GM15510 (cell line): ENCODE data around the gene BNIP5.

Experiments
- POLR2A ChIP-seq: IDR thresholded peaks from 3 replicates; pipeline ENCODE4 v1.6.1; 2011; ENCODE audit warnings: borderline replicate concordance; ENCODE audit not compliant: insufficient read length; ENCODE audit errors: extremely low read depth

BNIP5 gene

DNA sequence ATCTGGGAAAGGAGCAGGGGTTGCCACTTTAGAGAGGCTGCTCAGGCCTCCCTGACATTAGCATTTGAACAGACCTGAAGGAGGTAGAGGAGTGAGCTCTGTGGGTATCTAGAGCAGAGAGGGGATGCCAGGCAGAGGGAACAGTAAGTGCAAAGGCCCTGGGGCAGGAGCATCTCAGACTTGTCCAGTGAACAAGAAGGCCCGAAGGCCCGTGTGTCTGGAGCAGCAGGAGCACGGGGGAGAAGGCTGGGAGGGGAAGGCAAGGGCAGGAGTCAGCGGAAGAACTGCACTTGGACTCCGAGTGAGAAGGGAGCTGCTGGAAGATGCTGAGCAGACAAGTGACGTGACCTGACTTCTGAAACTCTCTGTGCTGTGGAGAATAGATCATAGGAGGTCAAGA is 35.4 kb upstream of the BNIP5 start:
- TF ChIP-seq POLR2A = no peak

- no peak for TF ChIP-seq POLR2A
Measured at GRCh38 chr6:36371211-36371610, 34.5 kb upstream of the BNIP5 start.

DNA sequence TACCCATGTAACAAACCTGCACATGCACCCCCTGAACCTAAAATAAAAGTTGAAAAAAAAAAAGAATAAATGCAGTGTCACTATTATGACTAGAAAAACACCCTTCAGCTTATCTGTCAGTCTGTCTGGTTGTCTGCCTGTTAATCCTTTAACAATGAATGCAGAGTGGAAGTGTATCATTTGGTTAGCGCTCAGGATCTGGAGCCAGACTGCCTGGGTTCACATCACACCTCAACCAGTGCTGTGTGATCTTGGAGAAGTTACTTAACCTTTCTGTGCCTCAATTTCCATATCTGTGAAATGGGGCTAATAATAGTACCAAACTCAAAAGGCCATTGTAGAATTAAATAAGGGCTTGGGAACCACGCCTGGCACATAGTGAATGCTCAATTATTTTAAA is 34.0 kb upstream of the BNIP5 start:
- no peak for TF ChIP-seq POLR2A

DNA sequence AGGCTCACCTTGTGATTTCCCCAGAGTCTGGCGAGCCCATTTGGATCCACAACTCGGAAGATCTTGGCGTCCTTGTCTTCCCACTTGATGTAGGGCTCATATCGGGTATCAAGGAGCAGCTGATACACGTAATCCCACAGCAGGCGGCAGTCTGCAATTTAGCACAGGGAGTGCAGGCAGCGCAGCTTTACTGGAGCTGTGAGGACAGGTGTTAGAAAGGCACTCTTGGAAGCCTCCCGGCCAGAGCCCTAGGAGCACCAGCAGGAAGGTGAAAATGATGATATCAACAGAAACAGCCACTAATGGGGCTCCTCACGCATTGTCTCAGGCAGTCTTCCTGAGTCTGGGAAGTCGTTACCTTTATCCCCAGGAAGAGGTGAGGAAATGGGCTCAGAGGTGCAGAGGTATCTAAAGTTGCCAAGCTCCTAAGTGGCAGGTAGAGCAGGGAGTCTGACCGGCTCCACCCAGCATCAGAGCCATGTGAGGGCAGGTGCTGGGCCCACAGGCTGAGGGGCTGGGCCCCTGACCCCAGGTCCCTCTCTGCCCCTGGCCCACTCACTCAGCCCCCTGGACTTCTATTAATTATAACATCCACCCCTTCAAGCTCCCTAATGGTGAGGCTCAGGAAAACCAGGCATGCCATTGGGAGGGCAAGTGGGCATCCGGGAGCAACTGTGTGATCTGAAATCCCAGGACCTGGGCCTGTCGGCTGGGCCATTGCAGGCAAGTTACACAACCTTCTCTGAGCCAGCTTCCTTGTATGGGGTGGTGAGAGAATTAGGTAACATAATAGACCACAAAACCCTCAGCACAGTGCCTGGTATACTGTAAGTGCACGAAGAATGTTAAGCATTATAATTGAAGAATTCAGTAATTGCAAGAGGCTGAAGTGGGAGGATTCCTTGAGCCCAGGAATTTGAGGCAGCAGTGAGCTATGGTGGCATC is 32.5 kb upstream of the BNIP5 start:
- no peak for TF ChIP-seq POLR2A

GRCh38 chr6:36368421-36368820 is 31.7 kb upstream of the BNIP5 start:
- TF ChIP-seq POLR2A = no peak

DNA sequence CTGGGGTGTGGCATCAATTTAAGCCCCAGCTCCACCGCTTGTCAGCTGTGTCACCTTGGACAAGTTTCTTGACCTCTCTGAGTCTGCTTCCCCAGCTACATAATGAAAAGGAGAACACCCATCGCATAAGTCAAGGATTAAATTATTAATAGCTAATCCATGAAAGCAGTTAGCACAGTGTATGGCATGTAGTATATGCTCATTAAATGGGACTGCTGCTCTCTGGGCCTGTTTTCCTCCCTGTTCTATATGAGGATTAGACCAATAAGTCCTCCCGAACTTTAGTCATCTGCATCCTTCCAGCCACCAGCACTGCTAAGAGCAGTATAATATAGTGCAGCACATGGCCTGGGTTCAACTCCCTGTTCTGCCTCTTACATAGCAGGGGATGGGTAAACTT is 31.1 kb upstream of the BNIP5 start:
- TF ChIP-seq POLR2A = no peak

- no peak for TF ChIP-seq POLR2A
Measured at GRCh38 chr6:36364669-36365479, 28.2 kb upstream of the BNIP5 start.

DNA sequence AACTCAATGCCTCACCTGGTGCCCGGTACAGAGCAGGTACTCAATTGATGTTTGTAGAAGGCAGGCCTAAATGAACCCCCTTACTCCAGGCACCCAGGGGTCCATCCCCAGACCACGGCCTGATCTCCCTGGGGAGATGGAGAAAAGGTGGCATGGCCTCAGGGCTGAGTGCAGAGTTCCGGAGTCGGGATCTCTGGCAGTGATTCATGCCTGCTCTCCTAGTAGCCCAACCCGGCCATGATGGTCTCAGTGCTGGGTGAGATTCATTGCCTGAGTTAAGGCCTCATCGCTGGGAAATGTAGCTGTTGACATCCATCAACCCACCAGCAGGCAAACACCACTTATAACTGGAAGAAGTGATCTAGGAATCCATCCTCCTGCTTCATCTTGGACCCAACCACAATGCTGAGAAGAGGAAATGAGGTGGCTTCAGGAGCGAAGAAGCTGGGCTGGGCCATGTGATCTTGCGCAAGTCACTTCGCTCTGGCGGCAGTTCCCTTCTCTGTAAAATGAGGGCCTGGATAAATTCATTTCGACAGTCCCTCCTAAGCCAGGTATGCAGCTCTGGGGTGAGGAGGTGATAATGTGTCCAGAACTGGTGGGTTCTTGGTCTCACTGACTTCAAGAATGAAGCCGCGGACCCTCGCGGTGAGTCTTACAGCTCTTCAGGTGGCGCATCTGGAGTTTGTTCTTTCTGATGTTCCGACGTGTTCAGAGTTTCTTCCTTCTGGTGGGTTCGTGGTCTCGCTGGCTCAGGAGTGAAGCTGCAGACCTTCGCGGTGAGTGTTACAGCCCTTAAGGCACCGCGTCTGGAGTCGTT is 26.1 kb upstream of the BNIP5 start:
- TF ChIP-seq POLR2A = no peak

DNA sequence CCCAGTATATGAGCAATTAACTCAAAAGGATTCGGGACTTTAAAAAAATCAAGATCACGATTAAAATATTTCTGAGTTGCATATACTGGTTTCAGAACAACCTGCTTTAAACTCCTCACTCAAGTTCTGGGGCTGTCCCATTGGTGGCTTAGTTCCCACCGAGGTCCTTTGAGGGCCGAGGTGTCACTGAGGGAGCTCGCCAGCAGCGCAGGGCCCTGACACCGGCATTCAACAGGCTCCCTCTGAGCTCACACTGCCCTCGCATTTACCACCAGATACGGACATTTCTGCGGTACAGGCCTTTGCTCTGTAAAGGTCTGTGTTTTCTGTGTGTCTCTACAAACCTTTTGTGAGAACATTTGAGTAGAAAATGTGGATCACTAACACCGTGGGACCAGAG is 24.4 kb upstream of the BNIP5 start:
- TF ChIP-seq POLR2A = no peak

- no peak for TF ChIP-seq POLR2A
Measured at GRCh38 chr6:36360241-36361054, 23.8 kb upstream of the BNIP5 start.

DNA sequence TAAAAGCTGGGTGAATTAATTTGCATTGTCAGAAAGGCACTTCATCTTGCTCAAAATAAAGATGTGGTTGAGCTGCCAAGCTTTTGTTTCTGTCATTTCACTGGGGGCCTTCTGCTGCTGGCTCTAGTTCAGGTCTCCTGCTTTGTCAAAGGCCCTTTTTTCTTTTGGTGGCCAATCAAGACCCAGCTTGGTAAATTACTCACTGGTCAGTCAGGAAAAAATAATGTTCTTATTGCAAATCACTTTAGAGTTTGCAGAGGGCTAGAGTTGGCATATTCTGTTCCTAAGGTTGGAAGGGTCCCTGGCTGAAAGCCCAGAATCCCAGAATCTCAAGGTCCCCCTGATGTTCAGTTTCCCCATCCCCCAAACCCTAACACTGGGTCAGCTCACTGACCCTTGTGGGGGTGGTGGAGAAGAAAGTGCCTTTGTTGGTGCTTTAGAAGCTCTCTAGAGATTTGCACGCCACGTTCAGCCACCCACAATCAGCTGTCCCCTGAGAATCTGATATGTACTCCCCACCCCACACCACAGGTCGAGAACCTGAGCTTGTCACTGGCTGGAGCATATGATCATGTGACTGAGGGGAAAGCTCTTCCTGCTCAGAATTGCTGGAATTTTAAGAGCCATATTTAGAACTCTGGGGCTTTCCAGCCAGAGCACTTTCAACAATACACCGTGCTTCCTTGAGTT is 21.7 kb upstream of the BNIP5 start:
- no peak for TF ChIP-seq POLR2A

DNA sequence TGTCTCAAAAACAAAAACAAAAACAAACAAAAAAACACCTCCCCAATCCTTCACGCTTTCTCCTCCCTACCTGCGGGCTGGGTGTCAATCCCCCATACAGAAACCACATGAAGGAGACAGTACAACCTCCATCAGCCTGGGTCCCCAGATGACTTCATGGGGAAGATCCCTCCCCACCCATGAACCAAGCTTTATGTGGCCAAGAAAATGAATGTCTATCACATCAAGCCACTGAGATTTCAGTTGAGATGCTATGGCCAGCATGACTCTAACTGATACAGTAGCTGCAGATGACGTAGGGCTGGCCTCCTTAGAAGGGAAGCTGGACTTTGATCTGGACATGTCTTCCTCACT is 21.2 kb upstream of the BNIP5 start:
- no peak for TF ChIP-seq POLR2A

DNA sequence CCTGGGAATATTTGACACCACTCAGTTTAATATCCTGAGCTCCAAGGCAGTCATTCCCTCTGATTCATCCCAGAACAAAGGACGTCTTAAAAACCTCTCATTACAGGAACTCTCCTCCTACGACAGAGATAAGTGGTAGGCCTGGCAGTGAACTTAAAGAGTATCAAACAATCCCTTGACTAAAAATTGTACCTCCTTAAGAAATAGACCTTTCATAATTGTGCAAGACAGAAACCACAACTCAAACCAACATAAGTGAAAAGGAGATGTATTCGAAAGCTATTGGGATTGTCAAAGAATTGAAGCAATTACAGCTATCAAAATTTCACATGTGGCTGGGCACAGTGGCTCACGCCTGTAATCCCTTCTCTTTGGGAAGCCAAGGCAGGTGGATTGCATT is 19.1 kb upstream of the BNIP5 start:
- no peak for TF ChIP-seq POLR2A
